Stimulated activated CD4-positive, alpha-beta T cell treated with anti-CD3 and anti-CD28 coated beads, Interleukin-2, amount 100 ng/mL, for 24 hours (primary cell): ENCODE measurements around the gene CAMK2A.

ENCODE experiments used
- DNase-seq, 2 donors: peaks; one replicate each; pipeline ENCODE4 v3.0.0-alpha.2; 2020

The CAMK2A gene

GRCh38 chr5:150184006-150184405 lies 105.6 kb downstream of the CAMK2A start:
- DNase-seq = no peak

- no peak for DNase-seq
Observed at GRCh38 chr5:150183436-150183835, 106.1 kb downstream of the CAMK2A start.

- DNase-seq = no peak
Observed at GRCh38 chr5:150182774-150183173, 106.8 kb downstream of the CAMK2A start.

GRCh38 chr5:150181766-150182545 lies 107.6 kb downstream of the CAMK2A start:
- no peak for DNase-seq

- DNase-seq = no peak
Observed at GRCh38 chr5:150181027-150181426, 108.5 kb downstream of the CAMK2A start.

- no peak for DNase-seq
Observed at GRCh38 chr5:150180241-150181026, 109.1 kb downstream of the CAMK2A start.

- DNase-seq = no peak
Observed at GRCh38 chr5:150179019-150179620, 110.5 kb downstream of the CAMK2A start.

- DNase-seq = no peak
Observed at GRCh38 chr5:150178262-150178661, 111.3 kb downstream of the CAMK2A start.

GRCh38 chr5:150177721-150178120 lies 111.9 kb downstream of the CAMK2A start:
- DNase-seq = no peak

- no peak for DNase-seq
Observed at GRCh38 chr5:150176745-150177477, 112.7 kb downstream of the CAMK2A start.

- DNase-seq = no peak
Observed at GRCh38 chr5:150175536-150175935, 114.0 kb downstream of the CAMK2A start.

GRCh38 chr5:150175076-150175475 lies 114.5 kb downstream of the CAMK2A start:
- no peak for DNase-seq

- no peak for DNase-seq
Observed at GRCh38 chr5:150174285-150174684, 115.3 kb downstream of the CAMK2A start.

GRCh38 chr5:150173161-150173560 lies 116.4 kb downstream of the CAMK2A start:
- no peak for DNase-seq

- DNase-seq = no peak
Observed at GRCh38 chr5:150172556-150172955, 117.0 kb downstream of the CAMK2A start.

GRCh38 chr5:150172145-150172544 lies 117.4 kb downstream of the CAMK2A start:
- DNase-seq = no peak
